GM19455 (cell line): ENCODE measurements around the gene ZNF594.
"Not testable (repeated sequence)": the region's sequence is repeated elsewhere in the genome, so short reads cannot be mapped to it uniquely, and the experiment has no call there.

Source experiments
- ATAC-seq: cut with Tn5 transposase; IDR thresholded peaks from one replicate; pipeline ENCODE4 v1.9.1; 2021; ENCODE audit not compliant: unreplicated experiment

The ZNF594 gene

GRCh38 chr17:5203178-5203907, 11.7 kb upstream of the ZNF594 start:
- no peak for ATAC-seq

GRCh38 chr17:5201011-5201410, 9.3 kb upstream of the ZNF594 start:
- no peak for ATAC-seq

GRCh38 chr17:5200360-5200759, 8.7 kb upstream of the ZNF594 start:
- no peak for ATAC-seq

- ATAC-seq: no peak
These were observed 6.8 kb upstream of the ZNF594 start for GRCh38 chr17:5198472-5198871.

- no peak for ATAC-seq
These were observed 2.7 kb upstream of the ZNF594 start for GRCh38 chr17:5194346-5194745.

- ATAC-seq: no peak
These were observed 7.4 kb downstream of the ZNF594 start for GRCh38 chr17:5184288-5184687.

GRCh38 chr17:5183410-5183793, 8.3 kb downstream of the ZNF594 start:
- ATAC-seq: no peak

GRCh38 chr17:5182597-5183409, 8.9 kb downstream of the ZNF594 start:
- no peak for ATAC-seq

- no peak for ATAC-seq
These were observed 10.0 kb downstream of the ZNF594 start for GRCh38 chr17:5181509-5182305.

GRCh38 chr17:5179003-5179402, 12.7 kb downstream of the ZNF594 start:
- ATAC-seq: no peak

- ATAC-seq: not testable (repeated sequence)
These were observed 16.6 kb downstream of the ZNF594 start for GRCh38 chr17:5175027-5175426.

GRCh38 chr17:5165791-5166564, 25.7 kb downstream of the ZNF594 start:
- ATAC-seq: not testable (repeated sequence)

GRCh38 chr17:5164436-5164835, 27.2 kb downstream of the ZNF594 start:
- ATAC-seq: no peak

GRCh38 chr17:5161793-5162192, 29.9 kb downstream of the ZNF594 start:
- not testable (repeated sequence) for ATAC-seq

GRCh38 chr17:5160702-5161101, 31.0 kb downstream of the ZNF594 start:
- not testable (repeated sequence) for ATAC-seq

GRCh38 chr17:5146122-5146521, 45.5 kb downstream of the ZNF594 start:
- not testable (repeated sequence) for ATAC-seq

- not testable (repeated sequence) for ATAC-seq
These were observed 48.8 kb downstream of the ZNF594 start for GRCh38 chr17:5142877-5143276.

- ATAC-seq: no peak
These were observed 52.3 kb downstream of the ZNF594 start for GRCh38 chr17:5139458-5139732.

GRCh38 chr17:5138616-5139457, 52.8 kb downstream of the ZNF594 start:
- ATAC-seq: no peak

GRCh38 chr17:5138198-5138544, 53.5 kb downstream of the ZNF594 start:
- ATAC-seq: not testable (repeated sequence)
